ENCODE results near the gene TMEM9. TPM values are rescaled to one million over a fixed set of nuclear protein-coding genes. Genes with fewer than 3 reads are reported as not detected.

The TMEM9 gene
- total and polyA plus RNA-seq, 2 of the 8 experiments (the other 6 are each of a cell fraction or from before 2014, with no cell fraction given), result 79.9 to 181 TPM

GRCh38 chr1:201156819-201157218 lies 2.5 kb upstream of the TMEM9 start:
- Histone ChIP-seq H3K36me3 (ENCODE audit: control insufficient read depth in 2 of 4, insufficient read depth in 4 of 4, low read length in 3 of 4) (peaks cover 0 to 9% (median 2%) of the 10 kb centered on the region in 4 experiments; a peak in 2 of 8 replicates), H2BK5ac (ENCODE audit: low read depth, low read length) (no peak overlapping the region), H2BK20ac (ENCODE audit: low read length) (no peak overlapping the region), H2BK15ac (ENCODE audit: low read length) (no peak overlapping the region), H2BK120ac (replicated peaks; ENCODE audit: low read depth, low read length) (no peak overlapping the region), H3K79me1 (ENCODE audit: low read depth, low read length) (peaks cover 4% of the 10 kb centered on the region; the same call in 1 of the 2 replicates), H4K20me1 (replicated peaks in 1 of 2; ENCODE audit: control insufficient read depth in 1 of 2, insufficient read depth in 2 of 2, low read length in 2 of 2) (peaks cover 0 to 3% of the 10 kb centered on the region in 2 experiments), H2AFZ (ENCODE audit: low read length) (no peak overlapping the region), H2BK12ac (ENCODE audit: low read depth, low read length) (no peak overlapping the region), H4K91ac (replicated peaks; ENCODE audit: insufficient read length, low read length) (no peak overlapping the region), H3K4me2 (ENCODE audit: insufficient read depth in 1 of 2, low read depth in 2 of 2, low read length in 2 of 2) (no peak overlapping the region), H3K27me3 (replicated peaks in 1 of 4; ENCODE audit: control insufficient read depth in 3 of 4, extremely low read depth in 1 of 4, insufficient read depth in 3 of 4, low read length in 3 of 4) (no peaks in the 10 kb centered on the region; a peak in 1 of 7 replicates), H3K4ac (replicated peaks; ENCODE audit: insufficient read length, low read depth, low read length) (no peak overlapping the region), H3K79me2 (ENCODE audit: control insufficient read depth in 1 of 2, insufficient read depth in 2 of 2, low read length in 2 of 2) (peaks cover 0 to 18% of the 10 kb centered on the region in 2 experiments; a peak in 3 of 4 replicates), H3K9me3 (ENCODE audit: insufficient read depth in 2 of 2, low read depth in 1 of 2, low read length in 1 of 2) (no peaks in the 10 kb centered on the region), H3K18ac (ENCODE audit: extremely low read depth, low read length) (no peak overlapping the region), H2AK5ac (ENCODE audit: low read depth, low read length) (no peak overlapping the region), H3K56ac (replicated peaks; ENCODE audit: insufficient read length, low read depth, low read length) (no peak overlapping the region), H3K14ac (ENCODE audit: insufficient read length) (no peak overlapping the region), H4K5ac (ENCODE audit: insufficient read length, low read depth, low read length) (no peak overlapping the region), H3K23ac (ENCODE audit: insufficient read length) (no peak overlapping the region), H4K8ac (ENCODE audit: extremely low read depth, insufficient read depth, low read length) (no peak overlapping the region), H3K23me2 (ENCODE audit: low read depth, low read length) (peaks cover 6% of the 10 kb centered on the region; the same call in 1 of the 2 replicates), H3K4me3 (ENCODE audit: extremely low read depth in 1 of 4, insufficient read depth in 2 of 4, low read depth in 3 of 4, low read length in 4 of 4) (no peak overlapping the region), H3K4me1 (replicated peaks in 1 of 4; ENCODE audit: control insufficient read depth in 3 of 4, insufficient read depth in 4 of 4, low read length in 3 of 4) (peaks cover 0 to 13% (median 7%) of the 10 kb centered on the region in 4 experiments; a peak in 6 of 7 replicates), H3K9ac (replicated peaks in 1 of 4; ENCODE audit: extremely low read depth in 1 of 4, low read depth in 3 of 4, low read length in 3 of 4) (no peak overlapping the region), H3K27ac (ENCODE audit: low read depth, low read length) (no peak overlapping the region)
- FAIRE-seq (no peak), DNase-seq (ENCODE audit: low read depth in 1 of 2, low spot score in 2 of 2) (no peak)
- CTCF ChIA-PET (ENCODE audit: partially characterized antibody), result interaction anchor here (0.5 to 2.0 kb wide), 4 partner anchors 28 to 66 kb away, joined by 3 to 13 read pairs (median 5); no protein-coding TSS in a partner anchor
- POLR2A ChIA-PET (ENCODE audit: partially characterized antibody), result interaction anchor here (0.7 to 11.8 kb wide), 4 partner anchors 12 to 42 kb away, joined by 3 to 105 read pairs (median 3); no protein-coding TSS in a partner anchor
- TF ChIP-seq TAF7 (optimal IDR thresholded peaks at IDR 0.05; ENCODE audit: borderline replicate concordance, low read depth, low read length) (no peak), RNF2 (IDR thresholded peaks at IDR 0.05; ENCODE audit: borderline replicate concordance, low read depth, low read length, missing control alignments, poor library complexity, severe bottlenecking) (no peak), SUZ12 (IDR thresholded peaks at IDR 0.05; ENCODE audit: low read length) (no peak), CHD1 (IDR thresholded peaks at IDR 0.05; ENCODE audit: low read depth, low read length) (no peak), CBX8 (IDR thresholded peaks at IDR 0.05; ENCODE audit: borderline replicate concordance, low read depth, low read length) (no peak), KDM1A (IDR thresholded peaks at IDR 0.05; ENCODE audit: borderline replicate concordance, low read length) (no peak), CBX5 (IDR thresholded peaks at IDR 0.05; ENCODE audit: low read depth, low read length) (no peak)
